HepG2 (cell line): ENCODE results near the gene ANKRD42. TPM values are rescaled to one million over a fixed set of nuclear protein-coding genes. Genes with fewer than 3 reads are reported as not detected.

Experiments
- ATAC-seq: fragments of 200-7000 bp; cut with Tn5 transposase; 3 replicates; pipeline ENCODE4 v1.9.1; 2020; ENCODE audit warnings: mild to moderate bottlenecking, moderate library complexity
- BruUV-seq: library from RNA; stranded (reverse); fragments of 400-500 nt; replicated peaks from 2 replicates; lab custom pipeline; 2021; lab: Mats Ljungman, UMichigan
- CTCF ChIA-PET: fragments of 300-600 bp; formaldehyde crosslinking; extraction: SDS; loops from one replicate; lab custom pipeline; 2021; ENCODE audit warnings: low total read pairs, inconsistent platforms, low intra/inter-chr PET ratio; lab: Yijun Ruan, JAX
- POLR2A ChIA-PET: fragments of 350-600 bp; sonication (Branson Sonifier 250); formaldehyde crosslinking; loops from one replicate; lab custom pipeline; 2020; ENCODE audit warnings: antibody characterized with exemption, inconsistent platforms; lab: Yijun Ruan, JAX
- DNase-seq: peaks from one replicate; pipeline ENCODE4 v3.0.0-alpha.2; 2015; ENCODE audit warnings: low spot score
- FAIRE-seq: peaks from 3 replicates; lab custom pipeline; 2011; peaks lifted over from hg19 to GRCh38; lab: Jason Lieb, UNC
- H2AFZ ChIP-seq: one replicate; pipeline ENCODE4 v1.6.1; 2011; ENCODE audit warnings: low read length, inconsistent platforms
- H3K27ac ChIP-seq: fragments of 300-600 bp; 3 replicates; pipeline ENCODE4 v1.8.0; 2011; ENCODE audit warnings: mixed run types, mild to moderate bottlenecking, mixed read lengths, low read length, inconsistent platforms; ENCODE audit not compliant: insufficient read depth; ENCODE audit errors: extremely low read length
- H3K27me3 ChIP-seq, 2 experiments: fragments of 200-600 bp in 1 of 2; 2 replicates in 1 of 2; 3 replicates in 1 of 2; pipeline versions ENCODE4 v1.6.0 to v1.8.0; 2011; ENCODE audit warnings: low read length in 2 of 2, mild to moderate bottlenecking in 2 of 2, moderate library complexity in 2 of 2, inconsistent platforms in 1 of 2; ENCODE audit not compliant: insufficient read depth in 2 of 2, control insufficient read depth in 1 of 2
- H3K36me3 ChIP-seq, 2 experiments: fragments of 200-600 bp in 1 of 2; replicated peaks in 1 of 2; 2 replicates in 1 of 2; 3 replicates in 1 of 2; pipeline versions ENCODE4 v1.5.1 to v1.8.0; 2011; ENCODE audit warnings: low read length in 2 of 2, inconsistent platforms in 1 of 2; ENCODE audit not compliant: insufficient read depth in 2 of 2, control insufficient read depth in 1 of 2
- H3K4me1 ChIP-seq: 2 replicates; pipeline ENCODE4 v1.5.1; 2012; ENCODE audit warnings: low read length, inconsistent platforms; ENCODE audit not compliant: insufficient read depth
- H3K4me2 ChIP-seq: 2 replicates; pipeline ENCODE4 v1.6.0; 2011; ENCODE audit warnings: low read depth, low read length, inconsistent platforms
- H3K4me3 ChIP-seq, 3 experiments: fragments of 200-600 bp in 1 of 3; sonication (generic), shearing (Covaris generic) in 1 of 3; replicated peaks in 1 of 3; 2 replicates each; pipeline ENCODE4 v1.5.1; 2011 to 2016; ENCODE audit warnings: low read length in 3 of 3, inconsistent platforms in 2 of 3, low read depth in 2 of 3, mild to moderate bottlenecking in 2 of 3, control low read depth in 1 of 3, mixed read lengths in 1 of 3; ENCODE audit not compliant: insufficient read depth in 1 of 3
- H3K79me2 ChIP-seq: one replicate; pipeline ENCODE4 v1.6.1; 2011; ENCODE audit warnings: low read length, inconsistent platforms; ENCODE audit not compliant: insufficient read depth
- H3K9ac ChIP-seq: 2 replicates; pipeline ENCODE4 v1.6.0; 2011; ENCODE audit warnings: mild to moderate bottlenecking, low read depth, low read length, inconsistent platforms; ENCODE audit not compliant: insufficient read depth
- H3K9me3 ChIP-seq: 2 replicates; pipeline ENCODE4 v1.5.1; 2012; ENCODE audit warnings: mild to moderate bottlenecking, low read length
- H4K20me1 ChIP-seq: 2 replicates; pipeline ENCODE4 v1.6.0; 2011; ENCODE audit warnings: inconsistent platforms, mild to moderate bottlenecking, low read length, moderate library complexity; ENCODE audit not compliant: insufficient read depth
- FOXO1 ChIP-seq: sonication (generic); formaldehyde crosslinking; IDR thresholded peaks from 2 replicates; pipeline ENCODE4 v1.4.0; 2020; ENCODE audit warnings: missing genetic modification reagents
- HNRNPH1 ChIP-seq: fragments of 200-400 bp; formaldehyde crosslinking; optimal IDR thresholded peaks from 2 replicates; pipeline ENCODE3; 2017; ENCODE audit warnings: mild to moderate bottlenecking, low read depth, low read length
- NCOR1 ChIP-seq: fragments of 200-600 bp; sonication (generic); IDR thresholded peaks from 2 replicates; pipeline ENCODE4 v1.7.0; 2017; ENCODE audit warnings: antibody characterized with exemption, low read length, borderline replicate concordance
- NFRKB ChIP-seq: fragments of 450-650 bp; IDR thresholded peaks from 2 replicates; pipeline ENCODE4 v1.6.1; 2017
- NR3C1 ChIP-seq: sonication (generic); formaldehyde crosslinking; IDR thresholded peaks from 2 replicates; pipeline ENCODE4 v1.4.0; 2020; ENCODE audit warnings: missing genetic modification reagents
- SIN3A ChIP-seq: IDR thresholded peaks from 2 replicates; pipeline ENCODE4 v1.6.1; 2011; ENCODE audit warnings: low read depth, mild to moderate bottlenecking, control low read depth, low read length, borderline replicate concordance
- YY1 ChIP-seq: IDR thresholded peaks from 2 replicates; pipeline ENCODE4 v1.6.1; 2011; ENCODE audit warnings: low read length, low read depth, moderate library complexity, mild to moderate bottlenecking; ENCODE audit not compliant: insufficient read depth, insufficient replicate concordance
- ZNF430 ChIP-seq: sonication (generic); formaldehyde crosslinking; IDR thresholded peaks from 2 replicates; pipeline ENCODE4 v1.9.0; 2021; ENCODE audit warnings: mild to moderate bottlenecking, missing genetic modification reagents
- WGBS: methylation state at CpG from one replicate; pipeline ENCODE4 v1.1.6; 2017; ENCODE audit warnings: low lambda C conversion rate; 5-methylcytosine and 5-hydroxymethylcytosine counted together
- in situ Hi-C: cut with HindIII; loops from 2 replicates; pipeline ENCODE4 v1.10.0; 2017; ENCODE audit warnings: low pct_unique_long_range_greater_than_20kb; ENCODE audit not compliant: extremely low pct_ligation_motif_present
- intact Hi-C: fragments of 100-400 bp; cut with micrococcal nuclease; formaldehyde crosslinking; loops from one replicate; pipeline ENCODE4 v1.10.0; 2022; ENCODE audit not compliant: unreplicated experiment
- polyA plus RNA-seq, 8 experiments: library from polyadenylated mRNA; depleted of rRNA in 3 of 8; stranded (reverse) in 7 of 8; unstranded in 1 of 8; fragments of >200 nt; fragmentation: Illumina TruSeq in 4 of 8; extraction: Trizol in 4 of 8; gene quantifications; 2 replicates each; pipeline versions ENCODE4 v1.2.1 to v1.2.3, GENCODE V29; 2011 to 2016; ENCODE audit warnings: low read depth in 4 of 8, missing spikeins in 1 of 8, mixed read lengths in 1 of 8; ENCODE audit not compliant: insufficient read depth in 1 of 8
- total RNA-seq, 5 experiments: library from RNA; depleted of rRNA; stranded (reverse); fragments of >200 nt; fragmentation: Illumina TruSeq; extraction: Trizol; gene quantifications; 2 replicates each; pipeline ENCODE4 v1.2.3, GENCODE V29; 2016; ENCODE audit warnings: low read depth in 1 of 5
- TF ChIP-seq, protein P1 (sequence below): sonication (generic); formaldehyde crosslinking; IDR thresholded peaks from 2 replicates; pipeline ENCODE4 v1.5.1; 2020; ENCODE audit warnings: mild to moderate bottlenecking, missing genetic modification reagents
- TF ChIP-seq, protein P2 (sequence below): sonication (generic); formaldehyde crosslinking; IDR thresholded peaks from 2 replicates; pipeline ENCODE4 v1.4.0; 2020; ENCODE audit warnings: missing genetic modification reagents
- TF ChIP-seq, protein P3 (sequence below): sonication (generic); formaldehyde crosslinking; IDR thresholded peaks from 2 replicates; pipeline ENCODE4 v1.4.0; 2020; ENCODE audit warnings: low read depth, mild to moderate bottlenecking, missing genetic modification reagents
- TF ChIP-seq, protein P4 (sequence below): sonication (generic); formaldehyde crosslinking; IDR thresholded peaks from 2 replicates; pipeline ENCODE4 v1.5.1; 2020; ENCODE audit warnings: mild to moderate bottlenecking, missing genetic modification reagents, borderline replicate concordance

The ANKRD42 gene
- total and polyA plus RNA-seq, 2 of the 13 experiments (the other 11 are each of a cell fraction or from before 2014, with no cell fraction given), result 2.2 to 3.7 TPM

DNA sequence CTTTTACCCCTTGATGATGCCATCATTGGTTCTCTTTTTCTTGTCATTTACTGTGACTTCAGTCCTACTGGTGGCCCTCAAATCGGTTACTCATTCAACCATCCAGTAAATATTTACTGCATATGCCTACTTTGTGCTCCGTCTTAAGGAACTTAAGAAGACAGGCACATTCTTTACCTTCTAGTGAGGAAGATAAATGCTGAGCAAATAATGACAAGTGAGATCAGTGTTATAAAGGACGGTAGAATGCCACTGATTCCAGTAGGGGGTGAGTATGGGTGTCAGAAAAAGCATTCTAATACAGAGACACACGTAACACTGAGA, 1.6 kb downstream of the ANKRD42 start:
- TF ChIP-seq SIN3A (no peak), NCOR1 (no peak), YY1 (no peak), ZNF430 (CRISPR knock-in tag) (no peak), HNRNPH1 (no peak), NFRKB (no peak), FOXO1 (CRISPR knock-in tag) (no peak), NR3C1 (no peak)
- TF ChIP-seq, protein P1, sequence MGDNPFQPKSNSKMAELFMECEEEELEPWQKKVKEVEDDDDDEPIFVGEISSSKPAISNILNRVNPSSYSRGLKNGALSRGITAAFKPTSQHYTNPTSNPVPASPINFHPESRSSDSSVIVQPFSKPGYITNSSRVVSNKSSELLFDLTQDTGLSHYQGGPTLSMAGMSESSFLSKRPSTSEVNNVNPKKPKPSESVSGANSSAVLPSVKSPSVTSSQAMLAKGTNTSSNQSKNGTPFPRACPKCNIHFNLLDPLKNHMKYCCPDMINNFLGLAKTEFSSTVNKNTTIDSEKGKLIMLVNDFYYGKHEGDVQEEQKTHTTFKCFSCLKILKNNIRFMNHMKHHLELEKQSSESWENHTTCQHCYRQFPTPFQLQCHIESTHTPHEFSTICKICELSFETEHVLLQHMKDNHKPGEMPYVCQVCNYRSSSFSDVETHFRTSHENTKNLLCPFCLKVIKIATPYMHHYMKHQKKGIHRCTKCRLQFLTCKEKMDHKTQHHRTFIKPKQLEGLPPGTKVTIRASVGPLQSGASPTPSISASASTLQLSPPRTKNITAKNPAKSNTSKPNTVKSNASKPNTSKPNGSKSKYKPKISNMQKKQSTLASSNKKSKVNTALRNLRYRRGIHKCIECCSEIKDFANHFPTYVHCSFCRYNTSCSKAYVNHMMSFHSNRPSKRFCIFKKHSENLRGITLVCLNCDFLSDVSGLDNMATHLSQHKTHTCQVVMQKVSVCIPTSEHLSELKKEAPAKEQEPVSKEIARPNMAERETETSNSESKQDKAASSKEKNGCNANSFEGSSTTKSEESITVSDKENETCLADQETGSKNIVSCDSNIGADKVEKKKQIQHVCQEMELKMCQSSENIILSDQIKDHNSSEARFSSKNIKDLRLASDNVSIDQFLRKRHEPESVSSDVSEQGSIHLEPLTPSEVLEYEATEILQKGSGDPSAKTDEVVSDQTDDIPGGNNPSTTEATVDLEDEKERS (CRISPR knock-in tag), result no peak
- TF ChIP-seq, protein P2, sequence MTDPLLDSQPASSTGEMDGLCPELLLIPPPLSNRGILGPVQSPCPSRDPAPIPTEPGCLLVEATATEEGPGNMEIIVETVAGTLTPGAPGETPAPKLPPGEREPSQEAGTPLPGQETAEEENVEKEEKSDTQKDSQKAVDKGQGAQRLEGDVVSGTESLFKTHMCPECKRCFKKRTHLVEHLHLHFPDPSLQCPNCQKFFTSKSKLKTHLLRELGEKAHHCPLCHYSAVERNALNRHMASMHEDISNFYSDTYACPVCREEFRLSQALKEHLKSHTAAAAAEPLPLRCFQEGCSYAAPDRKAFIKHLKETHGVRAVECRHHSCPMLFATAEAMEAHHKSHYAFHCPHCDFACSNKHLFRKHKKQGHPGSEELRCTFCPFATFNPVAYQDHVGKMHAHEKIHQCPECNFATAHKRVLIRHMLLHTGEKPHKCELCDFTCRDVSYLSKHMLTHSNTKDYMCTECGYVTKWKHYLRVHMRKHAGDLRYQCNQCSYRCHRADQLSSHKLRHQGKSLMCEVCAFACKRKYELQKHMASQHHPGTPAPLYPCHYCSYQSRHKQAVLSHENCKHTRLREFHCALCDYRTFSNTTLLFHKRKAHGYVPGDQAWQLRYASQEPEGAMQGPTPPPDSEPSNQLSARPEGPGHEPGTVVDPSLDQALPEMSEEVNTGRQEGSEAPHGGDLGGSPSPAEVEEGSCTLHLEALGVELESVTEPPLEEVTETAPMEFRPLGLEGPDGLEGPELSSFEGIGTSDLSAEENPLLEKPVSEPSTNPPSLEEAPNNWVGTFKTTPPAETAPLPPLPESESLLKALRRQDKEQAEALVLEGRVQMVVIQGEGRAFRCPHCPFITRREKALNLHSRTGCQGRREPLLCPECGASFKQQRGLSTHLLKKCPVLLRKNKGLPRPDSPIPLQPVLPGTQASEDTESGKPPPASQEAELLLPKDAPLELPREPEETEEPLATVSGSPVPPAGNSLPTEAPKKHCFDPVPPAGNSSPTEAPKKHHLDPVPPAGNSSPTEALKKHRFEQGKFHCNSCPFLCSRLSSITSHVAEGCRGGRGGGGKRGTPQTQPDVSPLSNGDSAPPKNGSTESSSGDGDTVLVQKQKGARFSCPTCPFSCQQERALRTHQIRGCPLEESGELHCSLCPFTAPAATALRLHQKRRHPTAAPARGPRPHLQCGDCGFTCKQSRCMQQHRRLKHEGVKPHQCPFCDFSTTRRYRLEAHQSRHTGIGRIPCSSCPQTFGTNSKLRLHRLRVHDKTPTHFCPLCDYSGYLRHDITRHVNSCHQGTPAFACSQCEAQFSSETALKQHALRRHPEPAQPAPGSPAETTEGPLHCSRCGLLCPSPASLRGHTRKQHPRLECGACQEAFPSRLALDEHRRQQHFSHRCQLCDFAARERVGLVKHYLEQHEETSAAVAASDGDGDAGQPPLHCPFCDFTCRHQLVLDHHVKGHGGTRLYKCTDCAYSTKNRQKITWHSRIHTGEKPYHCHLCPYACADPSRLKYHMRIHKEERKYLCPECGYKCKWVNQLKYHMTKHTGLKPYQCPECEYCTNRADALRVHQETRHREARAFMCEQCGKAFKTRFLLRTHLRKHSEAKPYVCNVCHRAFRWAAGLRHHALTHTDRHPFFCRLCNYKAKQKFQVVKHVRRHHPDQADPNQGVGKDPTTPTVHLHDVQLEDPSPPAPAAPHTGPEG, result no peak
- TF ChIP-seq, protein P3, sequence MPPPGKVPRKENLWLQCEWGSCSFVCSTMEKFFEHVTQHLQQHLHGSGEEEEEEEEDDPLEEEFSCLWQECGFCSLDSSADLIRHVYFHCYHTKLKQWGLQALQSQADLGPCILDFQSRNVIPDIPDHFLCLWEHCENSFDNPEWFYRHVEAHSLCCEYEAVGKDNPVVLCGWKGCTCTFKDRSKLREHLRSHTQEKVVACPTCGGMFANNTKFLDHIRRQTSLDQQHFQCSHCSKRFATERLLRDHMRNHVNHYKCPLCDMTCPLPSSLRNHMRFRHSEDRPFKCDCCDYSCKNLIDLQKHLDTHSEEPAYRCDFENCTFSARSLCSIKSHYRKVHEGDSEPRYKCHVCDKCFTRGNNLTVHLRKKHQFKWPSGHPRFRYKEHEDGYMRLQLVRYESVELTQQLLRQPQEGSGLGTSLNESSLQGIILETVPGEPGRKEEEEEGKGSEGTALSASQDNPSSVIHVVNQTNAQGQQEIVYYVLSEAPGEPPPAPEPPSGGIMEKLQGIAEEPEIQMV (CRISPR knock-in tag), result no peak
- TF ChIP-seq, protein P4, sequence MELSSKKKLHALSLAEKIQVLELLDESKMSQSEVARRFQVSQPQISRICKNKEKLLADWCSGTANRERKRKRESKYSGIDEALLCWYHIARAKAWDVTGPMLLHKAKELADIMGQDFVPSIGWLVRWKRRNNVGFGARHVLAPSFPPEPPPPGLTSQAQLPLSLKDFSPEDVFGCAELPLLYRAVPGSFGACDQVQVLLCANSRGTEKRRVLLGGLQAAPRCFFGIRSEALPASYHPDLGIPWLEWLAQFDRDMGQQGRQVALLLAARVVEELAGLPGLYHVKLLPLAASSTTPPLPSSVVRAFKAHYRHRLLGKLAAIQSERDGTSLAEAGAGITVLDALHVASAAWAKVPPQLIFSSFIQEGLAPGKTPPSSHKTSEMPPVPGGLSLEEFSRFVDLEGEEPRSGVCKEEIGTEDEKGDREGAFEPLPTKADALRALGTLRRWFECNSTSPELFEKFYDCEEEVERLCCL (CRISPR knock-in tag), result no peak
- Histone ChIP-seq H2AFZ (peak overlapping the region; percentile 94), H3K27ac (no peak overlapping the region), H3K79me2 (peaks cover 18% of the 10 kb centered on the region), H3K4me1 (peaks cover 36% of the 10 kb centered on the region), H3K9me3 (no peaks in the 10 kb centered on the region), H3K27me3 (no peaks in the 10 kb centered on the region; a peak in 1 of 5 replicates), H3K9ac (peak overlapping the region; percentile 91; the same call in 1 of the 2 replicates), H4K20me1 (no peaks in the 10 kb centered on the region), H3K4me3 (peak overlapping the region; percentile 88 to 98 (median 90)), H3K4me2 (peak overlapping the region; percentile 91), H3K36me3 (peaks cover 0 to 12% of the 10 kb centered on the region in 2 experiments; a peak in 2 of 5 replicates)
- in situ Hi-C loops, result no loop called here
- WGBS, result 26% methylated on average over 4 of the region's 4 CpGs
- BruUV-seq, result no TSS peak
- ATAC-seq, result peak; percentile 12; the same call in 1 of the 3 replicates
- intact Hi-C loops, result loop anchor here (2.0 to 10.0 kb wide), 2 partner anchors 60 to 294 kb away; partner anchors contain the start of genes DDIAS and PRCP
- FAIRE-seq, result no peak
- CTCF ChIA-PET, result no interaction called here
- no peak for DNase-seq
- POLR2A ChIA-PET, result interaction anchor here (0.9 kb wide), 1 partner anchor 91 kb away, joined by 3 read pairs; the partner anchor contains the start of gene CCDC90B
